ENCODE data around the gene MANBA.

DNA sequence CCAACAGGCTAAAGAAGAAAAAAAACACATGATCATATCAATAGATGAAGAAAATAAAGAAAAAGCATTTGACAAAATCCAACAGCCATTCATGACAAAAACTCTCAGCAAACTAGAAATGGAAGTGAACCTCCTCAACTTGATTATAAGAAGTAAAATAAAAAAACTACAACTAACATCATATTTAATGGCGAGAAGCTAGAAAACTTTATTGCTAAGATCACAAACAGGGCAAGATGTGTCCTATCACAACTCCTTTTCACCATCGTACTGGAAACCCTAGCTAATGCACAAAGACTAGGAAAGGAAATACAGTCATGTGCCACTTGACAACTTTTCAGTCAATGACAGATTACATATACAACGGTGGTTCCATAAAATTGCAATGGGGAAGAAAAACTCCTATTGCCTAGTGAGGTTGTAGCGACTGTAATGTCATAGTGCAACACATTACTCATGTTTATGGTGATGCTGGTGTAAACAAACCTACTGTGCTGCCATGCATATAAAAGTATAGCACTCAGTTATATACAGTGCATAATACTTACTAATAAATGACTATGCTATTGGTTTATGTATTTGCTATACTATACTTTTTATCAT lies 12.1 kb upstream of the MANBA start:
- TF ChIP-seq, protein P1, sequence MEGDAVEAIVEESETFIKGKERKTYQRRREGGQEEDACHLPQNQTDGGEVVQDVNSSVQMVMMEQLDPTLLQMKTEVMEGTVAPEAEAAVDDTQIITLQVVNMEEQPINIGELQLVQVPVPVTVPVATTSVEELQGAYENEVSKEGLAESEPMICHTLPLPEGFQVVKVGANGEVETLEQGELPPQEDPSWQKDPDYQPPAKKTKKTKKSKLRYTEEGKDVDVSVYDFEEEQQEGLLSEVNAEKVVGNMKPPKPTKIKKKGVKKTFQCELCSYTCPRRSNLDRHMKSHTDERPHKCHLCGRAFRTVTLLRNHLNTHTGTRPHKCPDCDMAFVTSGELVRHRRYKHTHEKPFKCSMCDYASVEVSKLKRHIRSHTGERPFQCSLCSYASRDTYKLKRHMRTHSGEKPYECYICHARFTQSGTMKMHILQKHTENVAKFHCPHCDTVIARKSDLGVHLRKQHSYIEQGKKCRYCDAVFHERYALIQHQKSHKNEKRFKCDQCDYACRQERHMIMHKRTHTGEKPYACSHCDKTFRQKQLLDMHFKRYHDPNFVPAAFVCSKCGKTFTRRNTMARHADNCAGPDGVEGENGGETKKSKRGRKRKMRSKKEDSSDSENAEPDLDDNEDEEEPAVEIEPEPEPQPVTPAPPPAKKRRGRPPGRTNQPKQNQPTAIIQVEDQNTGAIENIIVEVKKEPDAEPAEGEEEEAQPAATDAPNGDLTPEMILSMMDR (IDR thresholded peaks at IDR 0.05; ENCODE audit: insufficient read depth, low read length, poor library complexity, severe bottlenecking): no peak
- TF ChIP-seq EZH2phosphoT487 (conservative IDR thresholded peaks at IDR 0.05; ENCODE audit: low read length): no peak
